Smooth muscle cell (in vitro differentiated cells): ENCODE results near the gene S100A7. TPM values are rescaled to one million over a fixed set of nuclear protein-coding genes. Genes with fewer than 3 reads are reported as not detected.
A peak's percentile ranks its signal among the peaks of the same experiment; 100 is the strongest.
"Not testable (repeated sequence)": the region's sequence is repeated elsewhere in the genome, so short reads cannot be mapped to it uniquely, and the experiment has no call there.

Experiments
- DNase-seq: peaks from one replicate; lab custom pipeline; 2025; ENCODE audit not compliant: unreplicated experiment; lab: John Stamatoyannopoulos, UW
- H2AFZ ChIP-seq: fragments of 200-600 bp; sonication (generic); 2 replicates; pipeline ENCODE4 v1.6.0; 2016; ENCODE audit warnings: antibody characterized with exemption, low read depth, mild to moderate bottlenecking
- H3F3A ChIP-seq: fragments of 200-600 bp; sonication (generic); 2 replicates; pipeline ENCODE4 v1.6.0; 2017; ENCODE audit warnings: antibody characterized with exemption, low read depth
- H3K27ac ChIP-seq: fragments of 200-600 bp; sonication (generic); 2 replicates; pipeline ENCODE4 v1.5.1; 2016; ENCODE audit warnings: low read depth, mild to moderate bottlenecking
- H3K27me3 ChIP-seq: fragments of 200-600 bp; sonication (generic); 2 replicates; pipeline ENCODE4 v1.6.1; 2016; ENCODE audit warnings: low read depth, mild to moderate bottlenecking
- H3K36me3 ChIP-seq: fragments of 200-600 bp; sonication (generic); 2 replicates; pipeline ENCODE4 v1.5.1; 2016; ENCODE audit warnings: low read depth
- H3K4me1 ChIP-seq: fragments of 200-600 bp; sonication (generic); 2 replicates; pipeline ENCODE4 v1.5.1; 2016; ENCODE audit warnings: low read depth
- H3K4me2 ChIP-seq: fragments of 200-600 bp; sonication (generic); 2 replicates; pipeline ENCODE4 v1.6.0; 2016; ENCODE audit warnings: mild to moderate bottlenecking
- H3K4me3 ChIP-seq: fragments of 200-600 bp; sonication (generic); 2 replicates; pipeline ENCODE4 v1.5.1; 2016; ENCODE audit warnings: mild to moderate bottlenecking
- H3K79me2 ChIP-seq: fragments of 200-600 bp; sonication (generic); 2 replicates; pipeline ENCODE4 v1.6.0; 2016; ENCODE audit warnings: low read depth, mild to moderate bottlenecking
- H3K9ac ChIP-seq: fragments of 200-600 bp; sonication (generic); 2 replicates; pipeline ENCODE4 v1.6.0; 2016; ENCODE audit warnings: low read depth
- H3K9me3 ChIP-seq: fragments of 200-600 bp; sonication (generic); replicated peaks from 2 replicates; pipeline ENCODE4 v1.5.1; 2016; ENCODE audit warnings: low read depth
- H4K20me1 ChIP-seq: fragments of 200-600 bp; sonication (generic); 2 replicates; pipeline ENCODE4 v1.6.0; 2016; ENCODE audit warnings: low read depth
- CTCF ChIP-seq: fragments of 200-600 bp; sonication (generic); IDR thresholded peaks from 2 replicates; pipeline ENCODE4 v1.5.1; 2017; ENCODE audit warnings: borderline replicate concordance, mild to moderate bottlenecking, antibody characterized with exemption; ENCODE audit not compliant: insufficient read depth, poor library complexity, severe bottlenecking
- WGBS: methylation state at CpG from one replicate; pipeline ENCODE4 v1.1.7; 2016; ENCODE audit warnings: low lambda C conversion rate; 5-methylcytosine and 5-hydroxymethylcytosine counted together
- polyA plus RNA-seq: library from polyadenylated mRNA; unstranded; fragments of >200 nt; fragmentation: Nextera tagmentation; extraction: Ambion mirVana; gene quantifications from 2 replicates; pipeline ENCODE4 v1.2.1, GENCODE V29; 2016
- total RNA-seq: library from RNA; depleted of rRNA; stranded (reverse); fragments of >200 nt; gene quantifications from 2 replicates; pipeline ENCODE4 v1.2.3, GENCODE V29; 2014

The S100A7 gene
- total and polyA plus RNA-seq, 2 experiments from 2014 or later = not detected

GRCh38 chr1:153426809-153427208 lies 33.6 kb downstream of the S100A7 start:
- WGBS = 58% methylated on average over 1 of the region's 1 CpG
- Histone ChIP-seq H3K79me2 (no peaks in the 10 kb centered on the region), H3K4me2 (no peak overlapping the region), H3K4me3 (no peak overlapping the region), H4K20me1 (no peaks in the 10 kb centered on the region), H3K9me3 (no peaks in the 10 kb centered on the region), H3K27ac (no peak overlapping the region), H3K4me1 (no peaks in the 10 kb centered on the region), H3K27me3 (no peaks in the 10 kb centered on the region), H2AFZ (no peak overlapping the region), H3K36me3 (no peaks in the 10 kb centered on the region), H3F3A (no peaks in the 10 kb centered on the region), H3K9ac (no peak overlapping the region)
- no peak for TF ChIP-seq CTCF
- DNase-seq = no peak

- Histone ChIP-seq H3K9me3 (no peaks in the 10 kb centered on the region), H3K4me2 (no peak overlapping the region), H3K27me3 (no peaks in the 10 kb centered on the region), H3K27ac (no peak overlapping the region), H3K4me1 (no peaks in the 10 kb centered on the region), H3K79me2 (no peaks in the 10 kb centered on the region), H2AFZ (no peak overlapping the region), H3F3A (no peaks in the 10 kb centered on the region), H4K20me1 (no peaks in the 10 kb centered on the region), H3K4me3 (no peak overlapping the region), H3K9ac (no peak overlapping the region), H3K36me3 (no peaks in the 10 kb centered on the region)
- peak; percentile 16 for DNase-seq
- 12% methylated on average over 6 of the region's 6 CpGs for WGBS
- TF ChIP-seq CTCF = no peak
Measured at GRCh38 chr1:153422450-153423068, 37.9 kb downstream of the S100A7 start.

- H3K4me3 ChIP-seq = no peak overlapping the region
- H3K9me3 ChIP-seq = no peaks in the 10 kb centered on the region
- H3K4me2 ChIP-seq = no peak overlapping the region
- no peak for DNase-seq
- no peaks in the 10 kb centered on the region for H3K27me3 ChIP-seq
- H3K4me1 ChIP-seq = no peaks in the 10 kb centered on the region
- H3K79me2 ChIP-seq = no peaks in the 10 kb centered on the region
- no peak for TF ChIP-seq CTCF
- H4K20me1 ChIP-seq = no peaks in the 10 kb centered on the region
- H3K36me3 ChIP-seq = no peaks in the 10 kb centered on the region
- WGBS = 79% methylated on average over 2 of the region's 2 CpGs
- no peak overlapping the region for H3K9ac ChIP-seq
- H2AFZ ChIP-seq = no peak overlapping the region
- H3K27ac ChIP-seq = no peak overlapping the region
- no peaks in the 10 kb centered on the region for H3F3A ChIP-seq
Measured at GRCh38 chr1:153420306-153420705, 40.1 kb downstream of the S100A7 start.

- not testable (repeated sequence) for H3F3A ChIP-seq, H3K9me3 ChIP-seq, H3K27me3 ChIP-seq, H3K4me2 ChIP-seq, H3K79me2 ChIP-seq, DNase-seq, H2AFZ ChIP-seq, H3K36me3 ChIP-seq, H4K20me1 ChIP-seq, H3K4me1 ChIP-seq, H3K4me3 ChIP-seq, H3K9ac ChIP-seq, H3K27ac ChIP-seq
- WGBS = 47% methylated on average over 2 of the region's 2 CpGs
Measured at GRCh38 chr1:153419436-153419793, 41.0 kb downstream of the S100A7 start.

GRCh38 chr1:153418758-153419435 lies 41.6 kb downstream of the S100A7 start:
- H3K27me3 ChIP-seq, H2AFZ ChIP-seq, H3K9ac ChIP-seq, H3F3A ChIP-seq, H3K4me1 ChIP-seq, H3K4me3 ChIP-seq, H3K79me2 ChIP-seq, H3K9me3 ChIP-seq, DNase-seq, H3K4me2 ChIP-seq, H3K27ac ChIP-seq, H4K20me1 ChIP-seq, H3K36me3 ChIP-seq: not testable (repeated sequence)
- WGBS = 58% methylated on average over 7 of the region's 7 CpGs
